Measurements from ENCODE around the gene KCNMA1.
"Not testable (repeated sequence)": the region's sequence is repeated elsewhere in the genome, so short reads cannot be mapped to it uniquely, and the experiment has no call there.

The KCNMA1 gene

DNA sequence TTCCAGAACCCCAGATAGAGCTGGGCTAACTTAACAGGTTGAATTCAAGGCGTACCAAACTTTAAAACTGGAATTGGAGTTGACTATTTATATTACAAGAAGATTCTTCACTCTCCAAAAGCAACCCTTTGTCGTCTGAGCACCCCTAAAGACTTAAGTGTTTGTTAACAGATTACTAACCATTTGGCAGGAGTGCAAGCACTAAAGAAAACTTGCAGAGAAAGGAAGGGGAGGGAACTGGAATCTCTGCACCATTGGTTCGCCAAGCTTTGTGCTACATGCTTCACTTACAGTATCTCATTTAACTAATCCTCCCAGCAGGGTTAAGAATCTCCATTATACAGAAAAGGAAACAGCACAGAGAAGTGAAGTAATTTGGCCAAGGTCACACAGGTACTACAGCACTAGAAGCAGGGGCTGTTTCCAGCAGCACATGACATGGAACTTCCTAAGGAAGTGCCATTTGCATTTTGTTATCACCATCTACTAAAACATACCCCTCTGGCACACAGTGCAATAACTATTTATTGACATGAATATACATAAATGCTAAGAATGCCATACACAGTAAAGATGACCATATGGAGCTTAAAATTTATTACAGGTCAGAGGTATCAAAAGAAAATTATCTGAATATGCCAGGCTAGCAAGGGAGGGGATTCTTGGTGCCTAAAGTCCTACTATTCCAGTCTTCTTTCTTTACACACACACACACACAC lies 201.2 kb downstream of the KCNMA1 start:
- no peak for DNase-seq

DNA sequence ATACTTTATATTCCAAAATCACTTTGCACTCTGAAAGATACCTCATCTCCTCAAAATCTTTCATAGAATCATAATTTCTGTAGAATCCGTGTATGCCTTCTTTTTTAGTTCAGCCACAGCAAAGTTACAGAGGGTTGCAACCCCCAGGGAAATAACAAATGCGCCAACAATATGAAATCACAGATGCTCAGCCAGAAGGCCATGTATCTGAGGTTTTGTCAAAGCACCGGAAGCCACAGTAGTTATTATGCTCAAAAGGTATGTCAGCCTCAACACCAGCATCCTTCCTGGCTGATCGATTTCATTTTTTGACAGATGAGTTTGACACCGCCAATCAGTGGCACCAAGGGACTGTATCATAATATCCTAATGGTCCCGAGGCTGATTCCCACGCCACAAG lies 204.1 kb downstream of the KCNMA1 start:
- no peak for DNase-seq

DNA sequence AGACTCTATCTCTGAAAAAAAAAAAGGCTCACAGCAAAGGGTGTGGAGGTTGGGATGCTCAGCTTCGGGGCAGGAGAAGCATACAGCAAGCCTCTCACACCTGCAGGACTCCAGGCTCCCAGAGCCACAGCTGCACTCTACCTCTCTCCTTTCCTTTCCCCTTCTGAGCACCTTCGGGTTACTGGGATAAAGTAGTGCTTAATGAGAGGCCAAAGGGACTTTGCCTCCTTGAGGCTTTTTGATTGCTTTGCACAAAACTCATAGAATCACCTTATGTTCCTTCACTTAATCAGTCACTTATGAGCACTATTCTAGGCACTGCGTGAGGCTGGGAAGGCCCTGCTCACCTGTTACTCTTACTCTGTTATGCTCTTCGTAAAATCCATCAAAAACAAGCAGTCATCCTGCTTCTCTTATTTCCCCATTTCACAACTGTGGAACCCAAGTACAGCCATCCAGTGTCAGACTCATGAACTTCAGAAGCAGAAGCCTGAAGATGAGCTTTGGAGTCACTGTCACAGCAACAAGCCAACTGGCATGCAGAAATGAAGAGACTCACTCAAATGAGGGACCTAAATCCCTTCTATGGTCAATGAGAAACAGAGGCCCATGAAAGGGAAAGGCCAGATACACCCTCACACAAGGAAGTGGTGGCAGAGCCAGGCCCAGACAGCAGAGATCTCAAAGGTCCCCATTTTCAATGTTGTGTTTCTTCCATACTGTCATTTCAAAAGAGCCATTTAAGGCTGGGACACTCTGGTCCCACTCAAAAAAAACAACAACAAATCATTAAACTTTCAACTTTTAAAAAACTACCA lies 205.4 kb downstream of the KCNMA1 start:
- no peak for DNase-seq

DNA sequence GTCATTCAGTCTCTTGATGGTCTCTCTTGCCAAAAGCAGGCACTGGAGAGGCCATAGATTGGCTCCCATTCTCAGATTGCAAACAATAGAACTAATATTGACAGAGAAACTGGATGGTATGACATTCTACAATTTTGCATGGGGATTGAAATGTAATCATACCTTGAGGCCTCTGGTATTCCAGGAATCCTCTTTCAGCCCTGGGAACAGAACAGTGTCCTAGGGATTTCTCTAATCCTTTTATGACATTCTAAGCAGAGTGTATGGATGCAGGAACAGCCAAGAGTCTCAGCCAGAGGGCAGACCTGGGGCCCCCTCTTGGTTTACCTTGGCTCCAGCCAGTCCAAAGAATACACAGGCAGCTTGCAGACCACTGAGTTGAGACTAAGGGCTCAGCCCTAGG lies 206.4 kb downstream of the KCNMA1 start:
- DNase-seq: no peak

DNA sequence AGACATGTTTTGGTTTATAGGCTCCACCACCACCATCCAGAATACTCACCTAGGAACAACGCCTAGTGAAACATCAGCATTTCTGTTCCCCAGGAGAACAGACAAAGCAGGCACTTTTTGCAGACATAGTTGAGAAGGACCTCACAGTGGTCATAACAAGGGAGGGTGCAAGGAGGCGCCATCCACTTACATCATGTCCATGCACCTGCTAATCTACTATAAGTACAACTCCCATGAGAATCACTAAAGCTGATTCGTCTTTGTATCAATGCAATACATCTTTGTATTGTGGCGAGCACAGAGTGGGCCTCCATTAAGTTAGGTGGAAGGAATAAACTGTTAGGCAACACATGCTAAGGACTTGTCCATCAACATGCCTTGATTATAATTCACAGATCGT lies 207.1 kb downstream of the KCNMA1 start:
- no peak for DNase-seq

DNA sequence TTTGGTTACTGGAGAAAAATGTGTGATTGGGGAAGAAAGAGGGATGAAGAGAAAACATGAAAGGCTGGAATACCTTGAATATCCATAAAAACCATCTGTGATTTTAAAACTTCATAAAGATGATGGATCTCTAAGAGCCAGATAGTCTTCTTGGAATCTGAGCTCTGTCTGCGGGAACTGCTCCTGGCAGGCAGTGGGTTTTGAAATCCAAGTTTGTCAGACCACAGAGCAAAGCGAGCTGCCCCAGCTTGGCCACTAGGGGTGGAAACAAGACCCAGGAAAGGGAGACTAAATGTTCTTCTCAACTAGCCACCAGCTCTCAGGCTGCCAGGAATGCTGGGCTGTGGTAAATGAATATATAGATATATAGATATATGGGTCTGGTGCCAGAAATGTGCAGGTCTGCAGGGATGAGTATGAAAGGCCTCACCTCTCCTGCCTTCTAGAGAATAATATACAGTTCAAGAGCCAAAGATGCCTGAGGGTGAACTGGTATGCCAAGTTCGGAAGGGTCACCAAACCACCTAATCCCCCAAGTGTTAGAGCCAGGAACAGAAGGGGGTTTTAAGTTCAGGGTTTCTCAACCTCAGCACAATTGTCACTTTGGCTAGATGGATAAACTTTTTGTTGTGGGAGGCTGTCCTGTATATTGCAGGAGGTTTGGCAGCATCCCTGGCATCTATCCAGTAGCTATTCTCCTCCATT lies 208.8 kb downstream of the KCNMA1 start:
- no peak for DNase-seq

DNA sequence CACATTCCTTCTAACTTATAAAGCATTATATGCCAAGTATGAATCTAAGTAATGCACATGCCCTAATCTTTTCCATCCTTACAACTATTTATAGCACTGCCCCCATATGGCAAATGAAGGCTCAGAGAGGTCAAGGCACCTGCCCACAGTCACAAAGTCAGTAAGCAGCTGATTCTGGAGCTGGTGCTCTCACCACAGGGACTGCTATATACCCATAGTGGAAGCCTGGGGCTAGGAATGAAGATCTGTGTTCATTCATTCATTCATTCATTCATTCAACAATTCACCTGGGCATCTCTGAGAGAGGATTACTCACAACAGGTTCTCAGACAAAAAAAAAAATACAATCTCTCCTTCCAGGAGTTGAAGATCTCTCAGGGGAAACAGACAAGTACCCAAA lies 213.4 kb downstream of the KCNMA1 start:
- DNase-seq: no peak

DNA sequence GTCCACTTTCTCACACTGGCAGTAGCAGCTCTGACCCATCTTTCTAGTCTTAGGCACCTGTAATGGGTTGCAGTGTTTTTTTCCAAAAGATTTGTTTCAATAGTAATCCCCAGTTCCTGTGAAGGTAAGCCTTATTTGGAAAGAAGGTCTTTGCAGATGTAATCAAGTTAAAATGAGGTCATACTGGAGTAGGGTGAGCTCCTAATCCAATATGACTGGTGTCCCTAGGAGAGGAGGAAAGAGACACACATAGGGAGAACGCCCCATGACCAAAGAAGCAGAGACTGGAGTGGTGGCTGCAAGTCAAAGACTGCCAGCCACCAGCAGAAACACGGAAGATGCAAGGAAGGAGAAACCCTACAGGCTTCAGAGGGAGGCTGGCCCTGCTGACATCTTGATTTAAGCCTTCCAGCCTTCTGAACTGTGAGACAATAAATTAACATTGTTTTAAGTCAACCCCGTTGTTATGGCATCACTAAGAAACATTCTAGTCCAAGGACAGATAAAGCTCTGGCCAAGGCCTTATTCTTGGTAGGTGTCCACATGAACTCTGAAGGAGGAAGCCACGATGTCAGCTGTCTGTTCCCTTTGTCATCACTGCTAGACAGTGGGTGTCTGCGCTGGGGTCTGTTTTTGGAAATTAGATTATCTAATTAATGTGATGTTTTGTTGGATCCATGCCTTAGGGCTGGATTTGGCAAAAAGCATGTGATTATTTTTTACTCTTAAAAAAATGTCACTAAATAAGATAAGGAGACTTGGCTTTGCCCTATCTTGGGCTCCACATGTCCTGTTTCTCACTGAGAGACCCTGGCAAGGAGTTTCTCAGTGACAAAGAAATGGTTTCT lies 214.9 kb downstream of the KCNMA1 start:
- no peak for DNase-seq

DNA sequence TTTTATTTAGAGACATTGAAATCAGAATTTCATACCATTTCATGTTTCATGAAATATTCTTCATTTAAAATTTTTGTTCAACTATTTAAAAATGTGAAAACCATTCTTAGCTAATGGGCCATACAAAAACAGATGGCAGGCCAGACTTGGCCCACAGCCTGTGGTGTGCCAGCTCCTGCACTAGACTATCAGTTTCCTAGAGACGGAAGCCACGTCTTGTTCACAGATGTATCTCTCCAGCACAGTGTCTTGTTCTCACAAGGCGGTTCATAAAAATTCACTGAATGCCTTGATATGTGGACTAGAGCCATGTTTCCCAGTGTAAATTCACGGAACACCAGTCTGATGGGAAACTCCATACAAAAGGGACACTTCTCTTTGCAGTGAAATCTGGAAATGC lies 216.0 kb downstream of the KCNMA1 start:
- no peak for DNase-seq

DNA sequence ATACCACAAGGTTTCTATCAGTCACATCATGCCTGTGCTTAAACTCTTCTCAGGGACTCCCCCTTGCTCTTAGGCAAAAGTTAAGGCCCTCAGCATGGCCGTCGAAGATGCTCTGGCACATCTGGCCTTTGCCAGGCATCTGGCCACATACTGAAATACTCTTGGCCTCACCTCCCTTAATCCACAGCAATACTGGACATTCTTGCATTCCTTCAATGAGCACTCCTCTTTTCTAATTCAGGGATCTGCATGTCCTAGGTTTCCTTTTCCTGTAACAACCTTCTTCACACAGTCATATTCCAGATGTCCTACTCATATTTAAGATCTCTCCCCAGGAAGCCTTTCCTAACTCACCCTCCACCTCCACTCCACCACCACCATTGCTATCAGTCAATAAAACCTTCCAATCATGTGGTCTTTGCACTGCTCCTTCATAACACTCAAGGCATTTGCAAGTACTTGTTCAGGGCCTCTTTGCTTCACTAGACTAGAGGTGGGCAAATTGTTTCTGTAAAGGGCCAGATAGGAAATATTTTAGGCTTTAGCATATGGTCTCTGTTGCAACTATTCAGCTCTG lies 216.6 kb downstream of the KCNMA1 start:
- DNase-seq: no peak

DNA sequence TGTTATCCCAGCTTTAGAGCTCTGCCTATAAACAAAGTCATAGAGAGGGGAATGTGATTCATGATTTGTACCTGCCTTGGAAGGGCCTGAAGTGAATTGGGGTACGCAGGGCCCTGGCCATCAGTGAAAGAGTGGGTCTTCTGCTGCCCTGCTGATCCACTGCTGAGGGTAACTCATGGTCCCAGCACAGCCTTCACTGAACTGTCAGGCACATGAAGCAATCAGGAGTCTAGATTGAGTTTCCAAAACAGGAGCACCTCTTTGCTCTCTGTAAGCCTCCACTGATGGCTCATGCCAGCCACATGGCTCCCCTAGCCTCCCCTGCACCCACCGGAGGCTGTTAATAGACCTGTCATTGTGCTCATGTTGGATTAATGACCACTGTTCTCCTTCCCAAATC lies 217.6 kb downstream of the KCNMA1 start:
- DNase-seq: no peak

DNA sequence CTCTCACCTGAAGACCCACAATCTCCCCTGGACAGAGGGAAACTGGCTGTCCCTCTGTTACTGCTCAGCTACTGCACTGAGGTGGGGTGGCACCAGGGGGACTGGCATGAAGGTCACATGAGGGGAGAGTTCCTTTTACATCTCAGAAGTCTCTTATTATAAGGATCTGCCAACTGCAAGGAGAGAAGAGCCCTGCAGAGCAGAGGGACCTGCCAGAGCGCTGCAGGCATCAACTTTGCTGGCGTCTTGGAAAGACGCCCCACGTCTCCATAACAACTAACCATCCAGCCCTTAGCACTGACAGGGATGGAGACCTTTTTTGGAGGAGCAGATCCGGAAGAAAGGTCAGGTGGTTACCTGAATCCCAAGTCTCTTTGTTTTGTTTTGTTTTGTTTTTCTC lies 218.6 kb downstream of the KCNMA1 start:
- no peak for DNase-seq

DNA sequence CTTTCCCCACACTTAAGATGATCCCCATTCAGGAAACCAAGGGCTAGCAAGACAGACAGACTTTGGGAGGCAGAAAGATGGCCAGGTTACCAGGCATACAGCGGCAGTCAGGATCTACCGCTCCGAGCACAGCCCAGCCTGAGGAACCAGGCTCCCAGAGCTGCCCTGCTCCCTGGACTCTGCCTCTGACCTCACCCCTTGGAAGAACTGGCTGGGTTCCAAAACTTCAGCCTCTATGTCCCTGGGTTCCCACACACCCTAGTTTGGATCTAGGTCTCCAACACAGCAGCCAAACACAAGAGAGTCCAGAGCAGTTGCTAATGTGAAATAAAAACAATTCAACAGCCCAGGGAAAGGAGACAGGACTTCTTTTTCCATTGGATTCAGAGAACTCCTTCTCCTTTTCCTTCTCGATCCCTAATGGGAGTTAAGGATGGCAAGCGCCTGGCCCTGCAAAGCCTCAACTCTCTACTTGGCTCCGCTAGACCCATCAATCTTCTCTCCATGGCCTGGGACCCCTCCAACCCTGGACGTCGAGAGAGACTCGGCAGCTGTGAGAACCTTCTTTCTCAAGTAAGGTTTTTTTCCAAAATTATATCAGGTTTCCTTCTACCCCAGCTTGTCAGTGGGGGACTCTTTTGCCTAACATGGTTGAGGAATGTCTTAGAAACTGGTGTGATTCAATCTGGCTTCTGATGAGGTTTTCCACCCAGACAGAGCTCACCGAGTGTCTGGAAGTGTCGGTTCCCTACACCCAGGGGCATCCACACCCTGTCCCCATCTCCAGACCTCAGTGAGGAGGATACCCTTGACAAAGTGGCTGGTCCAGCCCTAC lies 219.6 kb downstream of the KCNMA1 start:
- DNase-seq: no peak

DNA sequence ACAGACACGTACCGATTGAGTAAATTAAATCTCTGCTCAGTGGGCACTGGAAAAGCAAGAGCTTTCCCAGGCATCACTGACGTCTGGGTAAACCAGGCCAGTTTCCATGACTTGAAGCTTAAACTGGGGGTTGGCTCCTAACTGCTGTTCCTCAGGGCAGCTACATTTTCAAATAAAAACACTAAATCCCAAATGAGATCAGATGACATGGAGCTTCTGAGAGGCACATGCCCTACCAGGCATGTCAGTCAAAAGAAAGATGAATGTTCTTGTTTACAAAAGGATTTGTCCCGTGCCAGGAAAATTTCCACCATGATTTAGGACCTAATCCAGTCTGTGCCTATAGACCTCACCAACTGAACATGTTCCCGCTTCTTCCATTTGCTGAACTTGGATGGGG lies 220.2 kb downstream of the KCNMA1 start:
- no peak for DNase-seq

DNA sequence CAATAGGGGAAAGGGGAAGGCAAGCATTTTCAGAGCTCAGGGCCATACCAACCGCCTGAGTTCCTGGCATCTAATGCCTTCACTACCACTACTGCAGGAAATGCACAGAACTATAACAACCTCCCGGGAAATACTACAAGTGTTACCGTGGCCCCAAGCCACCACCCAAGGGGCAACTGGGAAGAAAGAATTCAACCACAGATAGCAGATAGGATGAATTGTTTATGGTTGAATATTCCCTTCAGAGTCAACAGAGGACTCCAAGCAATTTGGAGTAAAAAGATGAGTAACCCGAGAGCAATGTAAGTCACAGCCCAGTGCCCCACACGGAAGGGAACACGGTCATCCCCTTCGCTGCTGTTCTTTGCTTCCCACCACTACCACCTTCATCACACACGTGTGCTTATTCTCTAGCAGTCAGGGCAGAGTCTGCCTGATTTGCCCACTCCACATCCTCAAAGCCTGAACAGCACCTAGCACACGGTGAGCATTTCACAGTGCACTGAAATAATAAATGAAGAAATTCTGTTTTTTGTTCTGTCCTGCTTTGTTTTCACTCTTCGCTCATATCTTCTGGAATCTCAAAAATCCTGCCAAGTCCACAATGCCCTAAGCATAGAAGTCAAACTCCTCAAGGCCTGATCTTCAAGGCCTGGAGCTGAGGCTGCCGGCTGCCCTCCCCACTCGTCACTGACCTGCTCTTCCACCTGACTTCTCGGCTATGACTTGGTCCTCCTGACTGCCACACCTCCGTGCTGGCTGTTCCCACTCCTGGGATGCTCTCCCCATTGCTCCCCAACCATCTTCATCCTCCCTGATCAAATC lies 221.1 kb downstream of the KCNMA1 start:
- no peak for DNase-seq

DNA sequence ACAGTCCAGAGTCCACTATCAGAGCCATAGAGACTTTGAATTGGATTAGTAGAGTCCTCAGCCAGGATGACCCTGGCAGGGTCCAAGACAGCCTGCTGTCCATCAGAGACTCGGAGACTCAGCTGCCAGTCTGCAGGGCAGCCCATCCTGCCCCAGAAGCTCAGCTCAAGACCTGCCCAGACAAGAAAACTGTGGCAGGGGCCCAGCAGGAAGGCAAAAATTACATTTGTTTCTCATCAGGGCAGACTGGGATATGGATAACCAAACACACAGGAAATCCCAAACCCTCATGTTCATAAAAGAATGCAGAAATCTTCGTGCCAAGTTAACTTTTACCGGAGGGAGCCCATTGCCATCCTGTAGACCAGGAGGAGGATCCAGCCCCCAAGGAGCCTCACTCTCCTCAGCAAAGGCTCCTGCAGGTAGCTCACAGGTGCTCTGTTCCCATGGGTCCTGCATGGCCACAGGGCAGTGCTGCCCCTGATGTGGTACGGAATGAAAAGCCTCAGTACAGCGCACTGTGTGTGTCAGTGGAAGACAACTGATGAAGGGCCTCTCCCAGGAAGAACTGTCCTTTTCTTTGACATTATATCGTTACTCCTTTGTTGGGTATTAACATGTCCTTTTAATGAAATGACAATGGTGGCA lies 222.2 kb downstream of the KCNMA1 start:
- no peak for DNase-seq

DNA sequence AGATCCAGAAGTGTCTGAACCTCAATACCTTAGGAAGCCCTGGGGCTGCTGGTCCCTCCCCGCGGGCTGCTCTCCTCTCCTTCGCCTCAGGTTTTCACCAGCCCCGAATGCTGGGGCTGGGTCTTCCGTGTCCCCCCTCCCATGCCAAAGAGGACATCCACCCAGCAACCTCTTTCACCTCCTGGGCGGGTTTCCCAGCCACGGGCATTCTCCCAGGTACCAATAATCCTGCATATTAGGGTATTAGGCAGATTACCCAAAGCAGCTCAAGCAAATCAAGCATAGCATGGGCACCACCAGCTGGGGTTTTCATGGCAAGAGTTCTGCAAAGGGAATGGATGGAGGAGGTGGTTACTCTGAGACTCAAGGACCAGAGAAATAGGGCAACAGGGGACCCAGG lies 224.4 kb downstream of the KCNMA1 start:
- no peak for DNase-seq

DNA sequence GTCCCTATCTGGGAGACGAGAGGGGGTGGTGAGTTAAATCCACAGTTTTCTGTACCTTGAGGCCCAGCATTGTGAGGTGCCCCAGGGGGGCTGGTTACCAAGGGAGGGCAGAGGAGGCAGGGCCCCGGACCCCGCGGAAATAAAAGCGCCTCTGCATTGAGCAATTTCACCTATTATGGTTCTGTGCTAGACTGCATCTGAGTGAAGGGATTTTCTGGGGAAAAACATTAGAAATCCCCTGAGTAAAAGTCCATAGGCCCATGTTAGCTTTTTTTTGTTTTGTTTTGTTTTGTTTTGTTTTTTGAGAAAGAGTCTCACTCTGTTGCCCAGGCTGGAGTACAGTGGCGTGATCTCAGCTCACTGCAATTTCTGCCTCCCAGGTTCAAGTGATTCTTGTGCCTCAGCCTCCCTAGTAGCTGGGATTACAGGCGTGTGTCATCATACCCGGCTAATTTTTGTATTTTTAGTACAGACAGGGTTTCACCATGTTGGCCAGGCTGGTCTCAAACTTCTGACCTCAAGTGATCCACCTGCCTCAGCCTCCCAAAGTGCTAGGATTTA lies 225.0 kb downstream of the KCNMA1 start:
- not testable (repeated sequence) for DNase-seq

DNA sequence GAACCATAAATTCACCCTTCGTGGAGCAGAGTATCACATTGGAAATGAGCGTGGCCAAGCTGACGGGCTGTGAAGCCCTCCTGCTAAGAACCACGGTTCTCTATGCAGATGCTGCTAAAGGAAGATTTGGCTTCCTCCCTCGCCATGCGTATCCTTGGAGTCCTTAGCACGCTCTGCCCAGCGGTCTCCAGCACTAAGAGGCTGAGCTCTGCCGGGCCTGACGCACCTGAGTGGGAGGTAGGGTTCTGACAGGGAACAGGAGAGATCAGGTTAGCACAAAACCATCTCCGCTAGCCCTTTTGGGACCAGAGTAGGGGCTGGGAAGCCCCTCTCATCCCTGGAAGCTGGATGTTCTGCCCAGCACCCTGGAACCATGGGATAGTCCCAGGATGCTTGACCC lies 225.8 kb downstream of the KCNMA1 start:
- DNase-seq: no peak

DNA sequence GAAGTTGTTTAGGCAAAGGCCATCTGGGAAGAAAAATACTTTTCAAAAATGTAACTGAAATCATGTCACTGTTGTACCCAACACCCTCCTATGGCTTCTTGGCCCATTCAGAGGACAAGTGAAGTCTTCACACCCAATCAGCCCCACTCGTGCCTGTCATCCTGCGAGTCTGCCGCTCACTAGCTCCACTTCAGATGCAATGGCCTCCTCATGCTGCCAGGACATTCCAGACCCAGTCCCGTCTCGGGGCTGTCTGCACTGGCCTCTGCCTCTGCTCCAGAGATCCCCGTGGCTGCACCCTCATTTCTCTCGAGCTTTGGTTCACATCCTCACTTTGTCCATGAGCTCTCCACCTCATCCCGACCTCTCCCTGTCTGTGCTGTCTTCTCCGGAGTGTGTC lies 227.1 kb downstream of the KCNMA1 start:
- no peak for DNase-seq
